CD4-positive, alpha-beta T cell (primary cell): ENCODE measurements around the gene PITRM1. TPM values are rescaled to one million over a fixed set of nuclear protein-coding genes. Genes with fewer than 3 reads are reported as not detected.

ENCODE experiments used
- ATAC-seq: fragments of 200-7000 bp; cut with Tn5 transposase; one replicate; pipeline ENCODE4 v1.10.0; 2022; ENCODE audit warnings: mild to moderate bottlenecking; ENCODE audit not compliant: poor library complexity
- CTCF ChIA-PET: fragments of 350-600 bp; sonication (Branson Sonifier 250); formaldehyde crosslinking; loops from one replicate; lab custom pipeline; 2021; ENCODE audit warnings: antibody characterized with exemption, inconsistent platforms; lab: Charles Lee
- POLR2A ChIA-PET: fragments of 350-600 bp; sonication (Branson Sonifier 250); formaldehyde crosslinking; loops from one replicate; lab custom pipeline; 2021; ENCODE audit warnings: antibody characterized with exemption, inconsistent platforms; lab: Charles Lee
- DNase-seq, 14 experiments: peaks; one replicate each; pipeline ENCODE4 v3.0.0-alpha.2; 2013 to 2020; ENCODE audit warnings: mixed read lengths in 2 of 14
- H3K27ac ChIP-seq, 2 donors: one replicate each; pipeline versions ENCODE4 v1.5.1 to v1.7.0; 2013; ENCODE audit warnings: low read length in 2 of 2, low read depth in 1 of 2, mild to moderate bottlenecking in 1 of 2
- H3K27me3 ChIP-seq, 2 experiments: 1 replicate in 1 of 2; 2 replicates in 1 of 2; pipeline versions ENCODE4 v1.6.1 to v1.7.0; 2013; ENCODE audit warnings: low read length in 2 of 2, control low read depth in 1 of 2, mild to moderate bottlenecking in 1 of 2, moderate library complexity in 1 of 2; ENCODE audit not compliant: insufficient read depth in 2 of 2, control insufficient read depth in 1 of 2
- H3K36me3 ChIP-seq: one replicate; pipeline ENCODE4 v1.6.1; 2013; ENCODE audit warnings: low read length, control low read depth; ENCODE audit not compliant: insufficient read depth
- H3K4me1 ChIP-seq: one replicate; pipeline ENCODE4 v1.6.1; 2013; ENCODE audit warnings: low read length, control low read depth; ENCODE audit not compliant: insufficient read depth
- H3K4me3 ChIP-seq: one replicate; pipeline ENCODE4 v1.5.1; 2013; ENCODE audit warnings: mild to moderate bottlenecking, low read length, moderate library complexity
- H3K9me3 ChIP-seq, 2 experiments: 1 replicate in 1 of 2; 2 replicates in 1 of 2; pipeline versions ENCODE4 v1.6.1 to v1.7.0; 2013; ENCODE audit warnings: low read length in 2 of 2, mild to moderate bottlenecking in 2 of 2, control low read depth in 1 of 2, moderate library complexity in 1 of 2; ENCODE audit not compliant: control insufficient read depth in 1 of 2, insufficient read depth in 1 of 2
- H3K27ac Mint-ChIP-seq: one replicate; pipeline ENCODE4 v1.8.0; 2020; ENCODE audit warnings: mixed read lengths
- H3K27me3 Mint-ChIP-seq: one replicate; pipeline ENCODE4 v1.8.0; 2021; ENCODE audit warnings: mixed read lengths
- H3K36me3 Mint-ChIP-seq: one replicate; pipeline ENCODE4 v1.8.0; 2021; ENCODE audit warnings: low read depth, mixed read lengths
- H3K4me1 Mint-ChIP-seq: one replicate; pipeline ENCODE4 v1.8.0; 2021; ENCODE audit warnings: low read depth, mixed read lengths
- H3K4me3 Mint-ChIP-seq: one replicate; pipeline ENCODE4 v1.8.0; 2020; ENCODE audit warnings: mild to moderate bottlenecking, mixed read lengths
- H3K9me3 Mint-ChIP-seq: one replicate; pipeline ENCODE4 v1.8.0; 2020; ENCODE audit warnings: mixed read lengths
- intact Hi-C, 2 experiments: fragments of 100-400 bp; cut with DNase I in 1 of 2; cut with micrococcal nuclease in 1 of 2; formaldehyde crosslinking; loops; one replicate each; pipeline versions ENCODE4 v1.15.1 to v1.9.0; 2023 to 2025; cut with DNase I, micrococcal nuclease
- total RNA-seq, 174 experiments: library from RNA in 2 of 174; stranded (reverse) in 2 of 174; gene quantifications; one replicate each; pipeline ENCODE4 v1.2.3 and lab custom pipeline; 2021 to 2026
- TF ChIP-seq, protein P1 (sequence below): fragments of 200-600 bp; IDR thresholded peaks from one replicate; pipeline ENCODE4 v1.8.0; 2022; ENCODE audit warnings: antibody characterized with exemption, mild to moderate bottlenecking

The PITRM1 gene
- total RNA-seq, 2 experiments from 2014 or later = 76.7 to 77.8 TPM

DNA sequence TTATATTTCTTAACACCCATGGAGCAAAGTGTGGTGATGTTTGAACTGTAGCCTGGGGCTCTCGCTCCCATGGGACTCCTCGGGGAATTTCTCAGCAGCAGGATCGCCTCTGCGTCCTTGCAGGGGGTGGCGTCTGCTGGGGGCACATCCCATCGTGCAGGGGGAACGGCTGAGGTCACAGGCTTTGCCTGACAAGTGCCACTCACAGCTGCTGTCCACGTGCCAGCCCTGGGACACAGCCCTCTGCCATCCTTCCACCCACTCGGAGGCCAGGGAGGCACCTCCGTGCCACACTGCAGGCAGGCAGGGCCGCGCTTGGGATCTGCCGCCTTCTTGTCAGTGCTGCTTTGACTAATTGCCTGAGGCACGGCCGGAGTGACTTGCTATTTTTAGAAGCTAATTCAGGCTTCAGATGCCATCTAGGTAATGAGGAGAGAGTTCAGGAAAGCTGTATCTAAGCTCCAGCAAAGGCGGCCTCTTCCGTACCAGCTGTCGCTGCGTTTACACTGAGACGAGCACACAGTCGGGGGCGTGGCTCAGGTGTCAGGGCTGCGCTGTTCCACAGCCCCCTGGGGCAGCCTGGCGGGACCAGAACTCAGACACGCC is 45.7 kb downstream of the PITRM1 start:
- DNase-seq (no peak), ATAC-seq (no peak)
- H3K4me1 Mint-ChIP-seq = no peaks in the 10 kb centered on the region
- H3K4me1 ChIP-seq = no peaks in the 10 kb centered on the region
- no peaks in the 10 kb centered on the region for H3K27me3 Mint-ChIP-seq
- TF ChIP-seq, protein P1, sequence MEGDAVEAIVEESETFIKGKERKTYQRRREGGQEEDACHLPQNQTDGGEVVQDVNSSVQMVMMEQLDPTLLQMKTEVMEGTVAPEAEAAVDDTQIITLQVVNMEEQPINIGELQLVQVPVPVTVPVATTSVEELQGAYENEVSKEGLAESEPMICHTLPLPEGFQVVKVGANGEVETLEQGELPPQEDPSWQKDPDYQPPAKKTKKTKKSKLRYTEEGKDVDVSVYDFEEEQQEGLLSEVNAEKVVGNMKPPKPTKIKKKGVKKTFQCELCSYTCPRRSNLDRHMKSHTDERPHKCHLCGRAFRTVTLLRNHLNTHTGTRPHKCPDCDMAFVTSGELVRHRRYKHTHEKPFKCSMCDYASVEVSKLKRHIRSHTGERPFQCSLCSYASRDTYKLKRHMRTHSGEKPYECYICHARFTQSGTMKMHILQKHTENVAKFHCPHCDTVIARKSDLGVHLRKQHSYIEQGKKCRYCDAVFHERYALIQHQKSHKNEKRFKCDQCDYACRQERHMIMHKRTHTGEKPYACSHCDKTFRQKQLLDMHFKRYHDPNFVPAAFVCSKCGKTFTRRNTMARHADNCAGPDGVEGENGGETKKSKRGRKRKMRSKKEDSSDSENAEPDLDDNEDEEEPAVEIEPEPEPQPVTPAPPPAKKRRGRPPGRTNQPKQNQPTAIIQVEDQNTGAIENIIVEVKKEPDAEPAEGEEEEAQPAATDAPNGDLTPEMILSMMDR = no peak
- no peaks in the 10 kb centered on the region for H3K9me3 Mint-ChIP-seq
- no peak overlapping the region for H3K27ac ChIP-seq
- H3K36me3 ChIP-seq = peaks cover 44% of the 10 kb centered on the region
- no peaks in the 10 kb centered on the region for H3K27me3 ChIP-seq
- H3K4me3 Mint-ChIP-seq = no peak overlapping the region
- ChIA-PET CTCF (no interaction called here), POLR2A (no interaction called here)
- H3K4me3 ChIP-seq = no peak overlapping the region
- peaks cover 0 to 39% of the 10 kb centered on the region in 2 experiments for H3K9me3 ChIP-seq
- peaks cover 80% of the 10 kb centered on the region for H3K36me3 Mint-ChIP-seq
- intact Hi-C loops = no loop called here
- no peak overlapping the region for H3K27ac Mint-ChIP-seq

DNA sequence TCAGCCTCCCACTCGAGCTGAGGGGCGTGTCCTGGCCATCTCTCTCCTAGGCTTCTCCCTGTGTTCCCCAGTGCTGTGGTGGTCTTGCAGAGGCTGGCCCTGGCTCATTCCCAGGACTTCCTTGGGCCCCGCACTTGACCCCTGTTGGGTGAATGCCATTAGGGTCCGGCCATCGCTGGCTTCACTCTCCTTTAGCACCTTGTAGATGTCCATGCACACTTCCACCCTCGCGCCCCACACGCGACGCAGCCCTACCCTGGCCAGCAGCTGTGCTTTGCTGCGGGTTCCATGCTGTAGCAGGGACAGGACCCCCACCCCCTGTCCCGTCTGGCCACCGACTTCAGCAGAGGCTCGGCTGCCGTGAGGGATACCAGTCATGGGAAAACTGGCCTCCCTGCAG is 46.3 kb downstream of the PITRM1 start:
- Mint-ChIP-seq H3K27me3 (no peaks in the 10 kb centered on the region), H3K9me3 (no peaks in the 10 kb centered on the region), H3K4me1 (no peaks in the 10 kb centered on the region), H3K36me3 (peaks cover 77% of the 10 kb centered on the region), H3K4me3 (no peak overlapping the region), H3K27ac (no peak overlapping the region)
- Histone ChIP-seq H3K36me3 (peaks cover 42% of the 10 kb centered on the region), H3K4me1 (no peaks in the 10 kb centered on the region), H3K27me3 (no peaks in the 10 kb centered on the region), H3K4me3 (no peak overlapping the region), H3K27ac (no peak overlapping the region), H3K9me3 (peaks cover 0 to 39% of the 10 kb centered on the region in 2 experiments)
- TF ChIP-seq, protein P1 = no peak
- no peak for ATAC-seq
- POLR2A ChIA-PET = no interaction called here
- CTCF ChIA-PET = no interaction called here
- intact Hi-C loops = no loop called here
- DNase-seq = no peak

DNA sequence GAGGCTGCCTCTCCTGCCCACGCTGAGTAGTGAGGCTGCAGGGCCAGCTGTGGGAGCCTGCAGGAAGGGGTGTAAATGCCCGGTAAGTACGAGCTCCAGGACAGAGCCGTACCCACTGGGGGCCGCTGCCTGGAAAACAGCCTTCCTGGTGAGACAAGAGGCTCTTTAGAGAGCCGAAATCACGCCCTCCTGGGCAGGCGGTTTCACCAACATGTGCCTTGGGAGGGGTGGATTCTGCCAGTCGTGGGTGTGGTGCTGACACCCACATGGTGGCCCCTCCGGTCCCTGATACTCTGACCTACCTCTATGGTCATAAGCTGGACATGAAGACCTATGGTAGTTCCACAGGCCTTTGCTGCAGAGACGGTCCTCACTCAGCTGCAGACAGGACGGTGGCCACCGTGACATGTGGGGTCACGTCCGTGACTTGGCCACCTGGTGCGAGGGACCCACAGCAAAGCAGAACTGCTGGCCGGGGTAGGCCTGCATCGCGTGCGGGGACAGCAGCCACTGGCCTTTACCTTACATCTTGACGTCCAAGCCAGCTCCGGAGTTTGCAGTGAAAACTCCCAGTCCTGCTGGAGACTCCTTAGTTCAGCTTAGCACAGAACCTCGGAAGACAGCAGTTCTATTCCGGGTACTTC is 46.9 kb downstream of the PITRM1 start:
- Histone ChIP-seq H3K4me3 (no peak overlapping the region), H3K36me3 (peaks cover 44% of the 10 kb centered on the region), H3K4me1 (no peaks in the 10 kb centered on the region), H3K27ac (no peak overlapping the region), H3K27me3 (no peaks in the 10 kb centered on the region), H3K9me3 (peaks cover 0 to 39% of the 10 kb centered on the region in 2 experiments)
- no peak for DNase-seq
- Mint-ChIP-seq H3K36me3 (peaks cover 78% of the 10 kb centered on the region), H3K27me3 (no peaks in the 10 kb centered on the region), H3K4me1 (no peaks in the 10 kb centered on the region), H3K27ac (no peak overlapping the region), H3K9me3 (no peaks in the 10 kb centered on the region), H3K4me3 (no peak overlapping the region)
- ChIA-PET POLR2A (no interaction called here), CTCF (no interaction called here)
- TF ChIP-seq, protein P1 = no peak
- ATAC-seq = no peak
- intact Hi-C loops = no loop called here
